ENCODE results near the gene RFNG. TPM values are rescaled to one million over a fixed set of nuclear protein-coding genes. Genes with fewer than 3 reads are reported as not detected.

Gene RFNG
- total and polyA plus RNA-seq, 2 of the 13 experiments (the other 11 are each of a cell fraction or from before 2014, with no cell fraction given), result 61.4 to 64.0 TPM

- TF ChIP-seq THAP9 (CRISPR knock-in tag; IDR thresholded peaks at IDR 0.05; ENCODE audit: borderline replicate concordance), result peak; percentile 53; the same call in 1 of the 2 replicates
- TF ChIP-seq GZF1 (CRISPR knock-in tag; IDR thresholded peaks at IDR 0.05), result 0 out of 2 replicates have a peak, but pooled peaks have one; percentile 72
- TF ChIP-seq EZH2 (conservative IDR thresholded peaks at IDR 0.05; ENCODE audit: low read depth, low read length), result no peak
- no peak for TF ChIP-seq ZNF660 (CRISPR knock-in tag; IDR thresholded peaks at IDR 0.05; ENCODE audit: borderline replicate concordance, low read depth)
- no peak for TF ChIP-seq CHCHD3 (CRISPR knock-in tag; IDR thresholded peaks at IDR 0.05)
- TF ChIP-seq ZBTB46 (CRISPR knock-in tag; IDR thresholded peaks at IDR 0.05; ENCODE audit: borderline replicate concordance), result no peak
- peak; percentile 78; the same call in 1 of the 2 replicates for TF ChIP-seq ZNF546 (CRISPR knock-in tag; conservative IDR thresholded peaks at IDR 0.05)
- TF ChIP-seq PITX1 (CRISPR knock-in tag; IDR thresholded peaks at IDR 0.05), result 0 out of 2 replicates have a peak, but pooled peaks have one; percentile 1
- TF ChIP-seq GABPB1 (CRISPR knock-in tag; IDR thresholded peaks at IDR 0.05), result no peak
- peak; percentile 88; the same call in 1 of the 2 replicates for TF ChIP-seq REL (CRISPR knock-in tag; conservative IDR thresholded peaks at IDR 0.05)
- no peak for TF ChIP-seq ZNF205 (CRISPR knock-in tag; IDR thresholded peaks at IDR 0.05)
- TF ChIP-seq MIER3 (CRISPR knock-in tag; IDR thresholded peaks at IDR 0.05; ENCODE audit: borderline replicate concordance), result no peak; the same call in 1 of the 2 replicates
- no peak for TF ChIP-seq FOSL1 (CRISPR knock-in tag; IDR thresholded peaks at IDR 0.05; ENCODE audit: borderline replicate concordance)
- TF ChIP-seq TARDBP (CRISPR knock-in tag; IDR thresholded peaks at IDR 0.05), result peak; percentile 18; the same call in 1 of the 2 replicates
- TF ChIP-seq POGK (CRISPR knock-in tag; conservative IDR thresholded peaks at IDR 0.05), result no peak
- peak; percentile 71; the same call in 1 of the 2 replicates for TF ChIP-seq ZNF280B (CRISPR knock-in tag; IDR thresholded peaks at IDR 0.05; ENCODE audit: borderline replicate concordance)
- no peak for TF ChIP-seq ZNF34 (CRISPR knock-in tag; IDR thresholded peaks at IDR 0.05; ENCODE audit: borderline replicate concordance)
- peak; percentile 5 for TF ChIP-seq PTBP1 (IDR thresholded peaks at IDR 0.05; ENCODE audit: low read depth, low read length, poor library complexity, severe bottlenecking)
- no peak for TF ChIP-seq ZNF557 (CRISPR knock-in tag; IDR thresholded peaks at IDR 0.05)
Measured at GRCh38 chr17:82023447-82024241, 28.0 kb downstream of the RFNG start (continued).
